Activated naive CD8-positive, alpha-beta T cell treated with anti-CD3 and anti-CD28 coated beads, Interleukin-2, amount 50 U/mL, for 16 hours (primary cell): Measurements from ENCODE around the gene RPL38.

ENCODE experiments used
- DNase-seq: peaks from one replicate; pipeline ENCODE4 v3.0.0-alpha.2; 2020; ENCODE audit warnings: low read depth, low spot score

Gene RPL38

GRCh38 chr17:74210191-74211140 lies 7.0 kb downstream of the RPL38 start:
- DNase-seq = peak; percentile 47

GRCh38 chr17:74211141-74211911 lies 7.8 kb downstream of the RPL38 start:
- no peak for DNase-seq

- DNase-seq = no peak
These were observed 8.4 kb downstream of the RPL38 start for GRCh38 chr17:74211912-74212208.

DNA sequence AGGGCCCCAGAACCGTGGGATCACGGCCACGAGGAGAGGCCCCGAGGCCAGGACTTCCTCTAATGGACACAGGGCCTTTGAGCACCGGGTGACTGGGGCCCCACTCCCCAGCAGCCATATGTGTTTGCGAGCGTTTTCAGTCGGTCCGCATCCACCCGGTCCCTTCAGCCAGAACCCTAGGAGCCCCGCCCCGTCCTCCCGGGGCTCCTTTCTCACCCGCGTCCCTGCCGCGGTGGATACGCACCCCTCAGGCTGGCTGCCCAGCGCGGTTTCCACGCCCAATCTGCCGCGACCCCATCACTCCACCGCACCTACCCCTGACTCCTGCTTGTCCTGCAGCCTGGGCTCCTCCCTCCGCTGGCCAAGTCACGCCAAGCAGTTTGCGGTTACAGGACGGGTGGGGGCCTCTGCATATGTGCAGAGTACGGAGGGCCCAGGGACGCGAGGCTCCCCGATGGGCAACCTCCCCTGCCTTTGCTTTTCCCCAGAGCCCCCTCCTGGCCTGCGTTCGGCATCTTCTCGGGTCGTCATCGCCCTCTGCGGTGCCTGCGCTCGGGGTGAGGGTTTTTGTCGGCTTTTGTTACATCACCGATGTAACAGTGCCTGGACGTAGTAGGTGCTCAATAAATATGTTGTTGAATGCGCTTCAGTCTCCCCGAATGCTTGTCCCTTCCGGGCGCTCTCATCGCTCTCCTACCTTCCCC lies 8.9 kb downstream of the RPL38 start:
- DNase-seq = no peak

DNA sequence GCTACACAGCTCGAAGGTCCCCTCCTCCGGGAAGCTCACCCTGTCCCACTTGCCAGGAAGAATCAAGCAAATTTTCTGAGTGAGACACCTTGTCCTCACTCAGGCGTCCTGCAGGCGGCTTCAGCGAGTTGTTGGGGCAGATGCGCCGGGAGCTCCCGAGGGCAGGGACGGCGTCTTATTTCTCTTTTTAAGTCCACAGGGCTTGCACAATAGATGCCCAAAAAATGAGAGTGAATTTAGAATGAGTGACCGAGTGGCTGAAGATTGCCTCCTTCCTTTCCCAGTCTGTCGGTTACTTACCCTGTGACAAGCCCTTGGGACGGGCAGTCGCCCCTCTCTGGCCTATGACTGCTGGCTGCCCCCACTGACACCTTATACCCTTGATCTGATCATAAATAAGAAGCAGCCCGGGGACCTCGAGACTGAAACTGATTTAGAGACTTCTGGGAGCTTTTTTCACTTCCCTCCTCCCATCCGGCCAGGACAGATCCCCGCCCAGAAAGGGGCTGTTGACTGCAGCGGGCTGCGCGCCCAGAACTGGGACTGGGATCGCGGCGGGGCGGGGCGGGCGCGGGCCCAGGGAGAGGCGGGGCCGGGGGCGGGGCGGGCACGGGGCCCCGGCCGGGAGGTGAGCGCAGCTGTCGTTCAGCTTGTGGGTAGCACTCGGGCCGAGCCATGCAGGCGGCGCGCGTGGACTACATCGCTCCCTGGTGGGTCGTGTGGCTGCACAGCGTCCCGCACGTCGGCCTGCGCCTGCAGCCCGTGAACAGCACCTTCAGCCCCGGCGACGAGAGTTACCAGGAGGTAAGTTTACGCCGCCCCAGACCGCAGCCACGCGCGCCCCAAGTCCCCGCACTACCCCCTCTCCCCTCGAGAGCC lies 9.7 kb downstream of the RPL38 start, which contains the start of gene TTYH2:
Gene TTYH2 (plus strand): TSS at position 659 of the 879 bp plus-strand sequence. CDS start 17 bp downstream, at position 676.
- no peak for DNase-seq

GRCh38 chr17:74213861-74214391 lies 10.4 kb downstream of the RPL38 start:
- no peak for DNase-seq

- DNase-seq = no peak
These were observed 11.2 kb downstream of the RPL38 start for GRCh38 chr17:74214484-74215341.

DNA sequence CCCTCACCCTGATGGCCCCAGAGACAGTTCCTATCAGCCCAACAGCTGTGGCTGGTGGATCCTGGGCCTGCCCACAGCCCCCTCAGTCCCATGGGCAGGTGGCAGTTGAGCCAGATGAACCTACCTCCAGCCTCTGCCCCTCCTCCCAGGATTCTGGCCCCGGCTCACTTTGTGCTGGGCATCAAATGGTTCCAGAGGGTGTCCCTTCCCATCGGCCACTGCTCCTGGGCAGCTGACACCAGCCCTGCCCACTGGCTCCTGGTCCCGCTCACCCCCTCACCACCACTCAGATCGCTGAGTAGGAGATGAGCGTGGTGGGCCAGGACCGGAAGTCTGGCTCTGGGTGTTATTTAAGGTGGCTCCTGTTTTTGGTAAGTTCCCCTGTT lies 11.9 kb downstream of the RPL38 start:
- no peak for DNase-seq

DNA sequence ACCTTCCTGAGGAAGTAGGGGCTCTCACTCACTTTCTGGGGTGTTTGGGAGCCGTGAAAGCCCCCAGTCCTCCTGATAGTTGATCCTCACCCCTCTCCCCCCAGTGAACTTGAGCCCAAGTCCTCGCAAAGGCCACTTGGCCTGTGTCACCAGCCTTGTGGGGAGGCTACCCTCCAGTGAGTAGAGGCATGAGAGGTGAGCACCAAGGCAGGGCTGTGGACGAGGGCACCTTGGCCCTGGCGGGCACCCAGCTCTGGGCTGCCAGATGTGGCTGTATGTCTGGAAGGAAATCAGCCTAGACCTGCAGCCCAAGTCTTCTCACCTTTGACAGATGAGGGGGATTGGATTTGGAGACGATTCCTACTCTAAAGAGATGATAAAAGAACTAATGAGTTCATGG lies 13.0 kb downstream of the RPL38 start:
- no peak for DNase-seq

- no peak for DNase-seq
These were observed 13.7 kb downstream of the RPL38 start for GRCh38 chr17:74217037-74217730.

- no peak for DNase-seq
These were observed 14.4 kb downstream of the RPL38 start for GRCh38 chr17:74217888-74218287.

DNA sequence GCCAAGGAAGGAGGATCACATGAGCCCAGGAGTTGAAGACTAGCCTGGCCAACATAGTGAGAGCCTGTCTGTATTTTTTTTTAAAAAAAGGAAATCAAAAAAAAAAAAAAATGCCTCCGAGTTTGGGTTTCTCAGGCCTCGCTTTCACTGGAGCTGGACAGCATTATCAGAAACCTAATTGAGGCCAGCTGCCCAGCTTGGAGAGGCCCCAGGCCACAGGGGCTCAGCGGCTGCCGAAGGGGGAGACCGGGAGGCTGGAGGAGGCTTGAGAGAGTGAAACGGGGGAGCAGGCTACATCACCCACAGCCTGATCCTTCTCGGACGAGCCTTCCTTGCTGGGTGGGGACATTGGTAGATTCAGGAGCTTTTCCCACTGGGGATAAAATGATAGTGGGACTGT lies 15.0 kb downstream of the RPL38 start:
- no peak for DNase-seq

DNA sequence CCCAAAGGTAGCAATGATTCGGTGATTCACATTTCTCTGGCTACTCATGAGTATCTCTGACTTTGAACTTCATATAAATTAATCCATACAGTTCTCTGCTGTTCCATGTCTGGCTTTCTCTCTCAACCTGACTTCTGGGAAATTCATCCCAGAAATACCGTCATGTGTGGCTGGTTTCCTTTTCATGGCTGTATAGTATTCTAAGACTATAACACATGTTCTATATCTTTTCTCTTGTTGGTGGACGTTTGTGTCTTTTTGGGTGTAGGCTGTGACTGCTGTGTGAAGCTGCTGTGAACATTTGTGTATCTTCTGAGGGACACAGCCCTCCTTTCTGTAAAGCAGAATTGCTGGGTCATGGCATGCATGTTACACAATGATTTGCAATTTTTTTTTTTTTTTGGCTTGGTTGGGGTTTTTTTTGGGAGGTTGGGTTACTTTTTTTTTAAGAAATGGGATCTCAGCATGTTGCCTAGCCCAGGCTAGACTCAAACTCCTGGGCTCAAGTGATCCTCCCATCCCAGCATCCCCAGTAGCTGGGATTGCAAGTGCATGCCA lies 16.2 kb downstream of the RPL38 start:
- DNase-seq = no peak

- no peak for DNase-seq
These were observed 16.7 kb downstream of the RPL38 start for GRCh38 chr17:74220219-74220618.

- no peak for DNase-seq
These were observed 17.7 kb downstream of the RPL38 start for GRCh38 chr17:74220946-74221818.

DNA sequence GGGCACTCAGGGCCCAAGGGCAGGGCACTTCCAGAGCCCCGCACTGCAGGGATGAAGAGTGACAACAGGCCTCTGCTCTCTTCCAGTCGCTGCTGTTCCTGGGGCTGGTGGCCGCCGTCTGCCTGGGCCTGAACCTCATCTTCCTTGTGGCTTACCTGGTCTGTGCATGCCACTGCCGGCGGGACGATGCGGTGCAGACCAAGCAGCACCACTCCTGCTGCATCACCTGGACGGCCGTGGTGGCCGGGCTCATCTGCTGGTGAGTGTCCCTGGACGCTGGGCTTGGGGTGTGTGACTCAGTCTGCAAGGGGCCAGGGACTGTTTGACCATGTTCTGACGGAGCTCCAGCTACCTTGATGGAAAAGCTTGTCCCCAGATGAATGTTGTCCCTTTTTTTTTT lies 18.9 kb downstream of the RPL38 start:
- DNase-seq = no peak

GRCh38 chr17:74223901-74224300 lies 20.4 kb downstream of the RPL38 start:
- no peak for DNase-seq
